GM23338 (cell line): ENCODE data around the gene NCOR2. TPM values are rescaled to one million over a fixed set of nuclear protein-coding genes. Genes with fewer than 3 reads are reported as not detected.

Source experiments
- ATAC-seq: fragments of 200-7000 bp; cut with Tn5 transposase; 3 replicates; pipeline ENCODE4 v1.9.1; 2020
- DNase-seq: peaks from one replicate; pipeline ENCODE4 v3.0.0-alpha.2; 2015; ENCODE audit warnings: low spot score
- H2AFZ ChIP-seq: fragments of 200-600 bp; sonication (generic); 2 replicates; pipeline ENCODE4 v1.8.0; 2016; ENCODE audit warnings: antibody characterized with exemption, mild to moderate bottlenecking, moderate library complexity
- H3F3A ChIP-seq: fragments of 200-600 bp; sonication (generic); replicated peaks from 2 replicates; pipeline ENCODE4 v1.8.0; 2017; ENCODE audit warnings: antibody characterized with exemption, mixed run types, low read depth
- H3K27ac ChIP-seq: fragments of 200-600 bp; sonication (generic); 2 replicates; pipeline ENCODE4 v1.6.1; 2016; ENCODE audit warnings: low read depth
- H3K27me3 ChIP-seq: fragments of 200-600 bp; sonication (generic); 2 replicates; pipeline ENCODE4 v1.8.0; 2016; ENCODE audit warnings: mild to moderate bottlenecking, mixed run types, moderate library complexity; ENCODE audit not compliant: insufficient read depth
- H3K36me3 ChIP-seq: fragments of 200-600 bp; sonication (generic); 2 replicates; pipeline ENCODE4 v1.8.0; 2016; ENCODE audit warnings: mild to moderate bottlenecking; ENCODE audit not compliant: insufficient read depth
- H3K4me1 ChIP-seq: fragments of 200-600 bp; sonication (generic); 2 replicates; pipeline ENCODE4 v1.8.0; 2016; ENCODE audit warnings: mild to moderate bottlenecking, moderate library complexity; ENCODE audit not compliant: insufficient read depth
- H3K4me2 ChIP-seq: fragments of 200-600 bp; sonication (generic); 2 replicates; pipeline ENCODE4 v1.7.1; 2017; ENCODE audit warnings: mixed run types
- H3K4me3 ChIP-seq: fragments of 200-600 bp; sonication (generic); 2 replicates; pipeline ENCODE4 v1.6.1; 2016; ENCODE audit warnings: mixed run types
- H3K79me2 ChIP-seq: fragments of 200-600 bp; sonication (generic); replicated peaks from 2 replicates; pipeline ENCODE4 v1.8.0; 2017; ENCODE audit warnings: mild to moderate bottlenecking; ENCODE audit not compliant: insufficient read depth
- H3K9me2 ChIP-seq: fragments of 200-600 bp; sonication (generic); 2 replicates; pipeline ENCODE4 v1.8.0; 2017; ENCODE audit not compliant: insufficient read depth
- H4K20me1 ChIP-seq: fragments of 200-600 bp; sonication (generic); replicated peaks from 2 replicates; pipeline ENCODE4 v1.8.0; 2017; ENCODE audit warnings: mild to moderate bottlenecking; ENCODE audit not compliant: insufficient read depth
- H3K27ac Mint-ChIP-seq: 2 replicates; pipeline ENCODE4 v1.8.0; 2020; ENCODE audit warnings: inconsistent platforms, mild to moderate bottlenecking, moderate library complexity, mixed read lengths
- H3K27me3 Mint-ChIP-seq: 3 replicates; pipeline ENCODE4 v1.8.0; 2022; ENCODE audit warnings: low read depth, mild to moderate bottlenecking, moderate library complexity, mixed read lengths, inconsistent platforms; ENCODE audit not compliant: insufficient read depth, poor library complexity
- H3K36me3 Mint-ChIP-seq: 3 replicates; pipeline ENCODE4 v1.8.0; 2021; ENCODE audit warnings: low read depth, mild to moderate bottlenecking, inconsistent platforms, moderate library complexity, mixed read lengths
- H3K4me1 Mint-ChIP-seq: 3 replicates; pipeline ENCODE4 v1.8.0; 2020; ENCODE audit warnings: mild to moderate bottlenecking, inconsistent platforms, mixed read lengths
- H3K4me3 Mint-ChIP-seq: 3 replicates; pipeline ENCODE4 v1.8.0; 2021; ENCODE audit warnings: moderate library complexity, mild to moderate bottlenecking, inconsistent platforms, mixed read lengths
- H3K9me3 Mint-ChIP-seq: 3 replicates; pipeline ENCODE4 v1.8.0; 2020; ENCODE audit warnings: moderate library complexity, mild to moderate bottlenecking, inconsistent platforms, mixed read lengths
- CREB1 ChIP-seq: fragments of 250-450 bp; sonication (Bioruptor Pico); IDR thresholded peaks from 2 replicates; pipeline ENCODE4 v1.5.0; 2020; ENCODE audit warnings: low read depth, mild to moderate bottlenecking, moderate library complexity
- EZH2 ChIP-seq: fragments of 200-600 bp; sonication (generic); IDR thresholded peaks from one replicate; pipeline ENCODE4 v1.8.0; 2017; ENCODE audit warnings: antibody characterized with exemption, mild to moderate bottlenecking, low read depth; ENCODE audit not compliant: unreplicated experiment
- EZH2phosphoT487 ChIP-seq: fragments of 200-600 bp; sonication (generic); IDR thresholded peaks from one replicate; pipeline ENCODE4 v1.8.1; 2018; ENCODE audit warnings: antibody characterized with exemption; ENCODE audit not compliant: unreplicated experiment
- JUNB ChIP-seq: IDR thresholded peaks from one replicate; pipeline ENCODE4 v1.6.1; 2016; ENCODE audit warnings: antibody characterized with exemption; ENCODE audit not compliant: unreplicated experiment
- NANOG ChIP-seq: IDR thresholded peaks from 2 replicates; pipeline ENCODE4 v1.6.1; 2016; ENCODE audit warnings: antibody characterized with exemption, borderline replicate concordance
- POLR2AphosphoS5 ChIP-seq: IDR thresholded peaks from 2 replicates; pipeline ENCODE4 v1.6.1; 2016; ENCODE audit warnings: antibody characterized with exemption, low read depth
- STAT1 ChIP-seq: IDR thresholded peaks from one replicate; pipeline ENCODE4 v1.6.1; 2016; ENCODE audit warnings: antibody characterized with exemption; ENCODE audit not compliant: unreplicated experiment
- ZNF114 ChIP-seq: fragments of 250-450 bp; sonication (Bioruptor Pico); IDR thresholded peaks from 2 replicates; pipeline ENCODE4 v1.5.0; 2020; ENCODE audit warnings: mild to moderate bottlenecking, moderate library complexity
- ZNF331 ChIP-seq: fragments of 250-450 bp; sonication (Bioruptor Pico); IDR thresholded peaks from 2 replicates; pipeline ENCODE4 v1.5.0; 2020; ENCODE audit warnings: low read depth, mild to moderate bottlenecking, moderate library complexity
- polyA plus RNA-seq: library from polyadenylated mRNA; unstranded; fragments of >200 nt; fragmentation: Nextera tagmentation; extraction: Ambion mirVana; gene quantifications from 2 replicates; pipeline ENCODE4 v1.2.1, GENCODE V29; 2016
- total RNA-seq: library from RNA; depleted of rRNA; stranded (reverse); fragments of >200 nt; shearing (Covaris generic); gene quantifications from 2 replicates; pipeline ENCODE4 v1.2.3, GENCODE V29; 2014
- TF ChIP-seq, protein P1 (sequence below), 2 experiments: fragments of 200-600 bp in 1 of 2; sonication (generic) in 1 of 2; conservative IDR thresholded peaks; 2 replicates each; pipeline versions ENCODE4 v1.5.1 to v1.6.1; 2016 to 2017; ENCODE audit warnings: antibody characterized with exemption in 2 of 2, low read depth in 2 of 2, mild to moderate bottlenecking in 2 of 2, moderate library complexity in 1 of 2
- TF ChIP-seq, protein P2 (sequence below): IDR thresholded peaks from 2 replicates; pipeline ENCODE4 v1.6.1; 2016; ENCODE audit warnings: antibody characterized with exemption
- TF ChIP-seq, protein P3 (sequence below): IDR thresholded peaks from one replicate; pipeline ENCODE4 v1.6.1; 2018; ENCODE audit warnings: antibody characterized with exemption; ENCODE audit not compliant: unreplicated experiment
- TF ChIP-seq, protein P4 (sequence below): fragments of 250-450 bp; sonication (Bioruptor Pico); IDR thresholded peaks from 2 replicates; pipeline ENCODE4 v1.5.0; 2020; ENCODE audit warnings: mild to moderate bottlenecking, moderate library complexity

Gene NCOR2
- total and polyA plus RNA-seq, 2 experiments from 2014 or later = 69.6 to 190 TPM

DNA sequence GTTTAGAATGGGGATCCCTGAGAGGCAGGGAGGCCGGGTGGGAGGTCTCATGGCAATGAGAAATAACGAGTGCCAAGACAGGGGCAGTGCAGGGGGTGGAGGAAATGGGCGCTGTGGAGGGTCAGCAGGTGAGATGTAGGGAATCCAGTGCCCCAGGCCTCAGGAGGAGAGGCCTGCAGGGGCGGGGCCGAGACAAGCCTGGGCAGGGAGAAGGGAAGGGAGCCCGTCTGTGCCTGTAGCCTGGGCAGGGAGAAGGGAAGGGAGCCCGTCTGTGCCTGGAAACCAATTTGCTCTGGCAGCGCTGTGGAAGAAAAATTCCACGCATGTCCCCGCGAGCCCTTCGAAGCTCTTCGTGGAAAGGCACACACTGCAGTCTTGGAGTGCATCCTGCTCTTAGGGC is 10.6 kb upstream of the NCOR2 start:
- no peaks in the 10 kb centered on the region for H3K27me3 ChIP-seq
- ATAC-seq = peak; percentile 35

More for the DNA sequence above, 10.6 kb upstream of the NCOR2 start:
- peaks cover 2% of the 10 kb centered on the region; the same call in 2 of the 3 replicates for H3K36me3 Mint-ChIP-seq
- no peak overlapping the region for H3K4me3 ChIP-seq
- H3F3A ChIP-seq = no peaks in the 10 kb centered on the region
- TF ChIP-seq, protein P1, sequence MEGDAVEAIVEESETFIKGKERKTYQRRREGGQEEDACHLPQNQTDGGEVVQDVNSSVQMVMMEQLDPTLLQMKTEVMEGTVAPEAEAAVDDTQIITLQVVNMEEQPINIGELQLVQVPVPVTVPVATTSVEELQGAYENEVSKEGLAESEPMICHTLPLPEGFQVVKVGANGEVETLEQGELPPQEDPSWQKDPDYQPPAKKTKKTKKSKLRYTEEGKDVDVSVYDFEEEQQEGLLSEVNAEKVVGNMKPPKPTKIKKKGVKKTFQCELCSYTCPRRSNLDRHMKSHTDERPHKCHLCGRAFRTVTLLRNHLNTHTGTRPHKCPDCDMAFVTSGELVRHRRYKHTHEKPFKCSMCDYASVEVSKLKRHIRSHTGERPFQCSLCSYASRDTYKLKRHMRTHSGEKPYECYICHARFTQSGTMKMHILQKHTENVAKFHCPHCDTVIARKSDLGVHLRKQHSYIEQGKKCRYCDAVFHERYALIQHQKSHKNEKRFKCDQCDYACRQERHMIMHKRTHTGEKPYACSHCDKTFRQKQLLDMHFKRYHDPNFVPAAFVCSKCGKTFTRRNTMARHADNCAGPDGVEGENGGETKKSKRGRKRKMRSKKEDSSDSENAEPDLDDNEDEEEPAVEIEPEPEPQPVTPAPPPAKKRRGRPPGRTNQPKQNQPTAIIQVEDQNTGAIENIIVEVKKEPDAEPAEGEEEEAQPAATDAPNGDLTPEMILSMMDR (conservative IDR thresholded peaks at IDR 0.05; ENCODE audit: low read depth in 2 of 2) = no peak
- TF ChIP-seq EZH2 (no peak), STAT1 (no peak), CREB1 (CRISPR knock-in tag) (no peak), POLR2AphosphoS5 (no peak), JUNB (no peak), ZNF114 (CRISPR knock-in tag) (no peak), EZH2phosphoT487 (no peak), ZNF331 (no peak), NANOG (no peak)
- TF ChIP-seq, protein P2, sequence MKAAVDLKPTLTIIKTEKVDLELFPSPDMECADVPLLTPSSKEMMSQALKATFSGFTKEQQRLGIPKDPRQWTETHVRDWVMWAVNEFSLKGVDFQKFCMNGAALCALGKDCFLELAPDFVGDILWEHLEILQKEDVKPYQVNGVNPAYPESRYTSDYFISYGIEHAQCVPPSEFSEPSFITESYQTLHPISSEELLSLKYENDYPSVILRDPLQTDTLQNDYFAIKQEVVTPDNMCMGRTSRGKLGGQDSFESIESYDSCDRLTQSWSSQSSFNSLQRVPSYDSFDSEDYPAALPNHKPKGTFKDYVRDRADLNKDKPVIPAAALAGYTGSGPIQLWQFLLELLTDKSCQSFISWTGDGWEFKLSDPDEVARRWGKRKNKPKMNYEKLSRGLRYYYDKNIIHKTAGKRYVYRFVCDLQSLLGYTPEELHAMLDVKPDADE = no peak
- TF ChIP-seq, protein P3, sequence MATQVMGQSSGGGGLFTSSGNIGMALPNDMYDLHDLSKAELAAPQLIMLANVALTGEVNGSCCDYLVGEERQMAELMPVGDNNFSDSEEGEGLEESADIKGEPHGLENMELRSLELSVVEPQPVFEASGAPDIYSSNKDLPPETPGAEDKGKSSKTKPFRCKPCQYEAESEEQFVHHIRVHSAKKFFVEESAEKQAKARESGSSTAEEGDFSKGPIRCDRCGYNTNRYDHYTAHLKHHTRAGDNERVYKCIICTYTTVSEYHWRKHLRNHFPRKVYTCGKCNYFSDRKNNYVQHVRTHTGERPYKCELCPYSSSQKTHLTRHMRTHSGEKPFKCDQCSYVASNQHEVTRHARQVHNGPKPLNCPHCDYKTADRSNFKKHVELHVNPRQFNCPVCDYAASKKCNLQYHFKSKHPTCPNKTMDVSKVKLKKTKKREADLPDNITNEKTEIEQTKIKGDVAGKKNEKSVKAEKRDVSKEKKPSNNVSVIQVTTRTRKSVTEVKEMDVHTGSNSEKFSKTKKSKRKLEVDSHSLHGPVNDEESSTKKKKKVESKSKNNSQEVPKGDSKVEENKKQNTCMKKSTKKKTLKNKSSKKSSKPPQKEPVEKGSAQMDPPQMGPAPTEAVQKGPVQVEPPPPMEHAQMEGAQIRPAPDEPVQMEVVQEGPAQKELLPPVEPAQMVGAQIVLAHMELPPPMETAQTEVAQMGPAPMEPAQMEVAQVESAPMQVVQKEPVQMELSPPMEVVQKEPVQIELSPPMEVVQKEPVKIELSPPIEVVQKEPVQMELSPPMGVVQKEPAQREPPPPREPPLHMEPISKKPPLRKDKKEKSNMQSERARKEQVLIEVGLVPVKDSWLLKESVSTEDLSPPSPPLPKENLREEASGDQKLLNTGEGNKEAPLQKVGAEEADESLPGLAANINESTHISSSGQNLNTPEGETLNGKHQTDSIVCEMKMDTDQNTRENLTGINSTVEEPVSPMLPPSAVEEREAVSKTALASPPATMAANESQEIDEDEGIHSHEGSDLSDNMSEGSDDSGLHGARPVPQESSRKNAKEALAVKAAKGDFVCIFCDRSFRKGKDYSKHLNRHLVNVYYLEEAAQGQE = no peak
- TF ChIP-seq, protein P4, sequence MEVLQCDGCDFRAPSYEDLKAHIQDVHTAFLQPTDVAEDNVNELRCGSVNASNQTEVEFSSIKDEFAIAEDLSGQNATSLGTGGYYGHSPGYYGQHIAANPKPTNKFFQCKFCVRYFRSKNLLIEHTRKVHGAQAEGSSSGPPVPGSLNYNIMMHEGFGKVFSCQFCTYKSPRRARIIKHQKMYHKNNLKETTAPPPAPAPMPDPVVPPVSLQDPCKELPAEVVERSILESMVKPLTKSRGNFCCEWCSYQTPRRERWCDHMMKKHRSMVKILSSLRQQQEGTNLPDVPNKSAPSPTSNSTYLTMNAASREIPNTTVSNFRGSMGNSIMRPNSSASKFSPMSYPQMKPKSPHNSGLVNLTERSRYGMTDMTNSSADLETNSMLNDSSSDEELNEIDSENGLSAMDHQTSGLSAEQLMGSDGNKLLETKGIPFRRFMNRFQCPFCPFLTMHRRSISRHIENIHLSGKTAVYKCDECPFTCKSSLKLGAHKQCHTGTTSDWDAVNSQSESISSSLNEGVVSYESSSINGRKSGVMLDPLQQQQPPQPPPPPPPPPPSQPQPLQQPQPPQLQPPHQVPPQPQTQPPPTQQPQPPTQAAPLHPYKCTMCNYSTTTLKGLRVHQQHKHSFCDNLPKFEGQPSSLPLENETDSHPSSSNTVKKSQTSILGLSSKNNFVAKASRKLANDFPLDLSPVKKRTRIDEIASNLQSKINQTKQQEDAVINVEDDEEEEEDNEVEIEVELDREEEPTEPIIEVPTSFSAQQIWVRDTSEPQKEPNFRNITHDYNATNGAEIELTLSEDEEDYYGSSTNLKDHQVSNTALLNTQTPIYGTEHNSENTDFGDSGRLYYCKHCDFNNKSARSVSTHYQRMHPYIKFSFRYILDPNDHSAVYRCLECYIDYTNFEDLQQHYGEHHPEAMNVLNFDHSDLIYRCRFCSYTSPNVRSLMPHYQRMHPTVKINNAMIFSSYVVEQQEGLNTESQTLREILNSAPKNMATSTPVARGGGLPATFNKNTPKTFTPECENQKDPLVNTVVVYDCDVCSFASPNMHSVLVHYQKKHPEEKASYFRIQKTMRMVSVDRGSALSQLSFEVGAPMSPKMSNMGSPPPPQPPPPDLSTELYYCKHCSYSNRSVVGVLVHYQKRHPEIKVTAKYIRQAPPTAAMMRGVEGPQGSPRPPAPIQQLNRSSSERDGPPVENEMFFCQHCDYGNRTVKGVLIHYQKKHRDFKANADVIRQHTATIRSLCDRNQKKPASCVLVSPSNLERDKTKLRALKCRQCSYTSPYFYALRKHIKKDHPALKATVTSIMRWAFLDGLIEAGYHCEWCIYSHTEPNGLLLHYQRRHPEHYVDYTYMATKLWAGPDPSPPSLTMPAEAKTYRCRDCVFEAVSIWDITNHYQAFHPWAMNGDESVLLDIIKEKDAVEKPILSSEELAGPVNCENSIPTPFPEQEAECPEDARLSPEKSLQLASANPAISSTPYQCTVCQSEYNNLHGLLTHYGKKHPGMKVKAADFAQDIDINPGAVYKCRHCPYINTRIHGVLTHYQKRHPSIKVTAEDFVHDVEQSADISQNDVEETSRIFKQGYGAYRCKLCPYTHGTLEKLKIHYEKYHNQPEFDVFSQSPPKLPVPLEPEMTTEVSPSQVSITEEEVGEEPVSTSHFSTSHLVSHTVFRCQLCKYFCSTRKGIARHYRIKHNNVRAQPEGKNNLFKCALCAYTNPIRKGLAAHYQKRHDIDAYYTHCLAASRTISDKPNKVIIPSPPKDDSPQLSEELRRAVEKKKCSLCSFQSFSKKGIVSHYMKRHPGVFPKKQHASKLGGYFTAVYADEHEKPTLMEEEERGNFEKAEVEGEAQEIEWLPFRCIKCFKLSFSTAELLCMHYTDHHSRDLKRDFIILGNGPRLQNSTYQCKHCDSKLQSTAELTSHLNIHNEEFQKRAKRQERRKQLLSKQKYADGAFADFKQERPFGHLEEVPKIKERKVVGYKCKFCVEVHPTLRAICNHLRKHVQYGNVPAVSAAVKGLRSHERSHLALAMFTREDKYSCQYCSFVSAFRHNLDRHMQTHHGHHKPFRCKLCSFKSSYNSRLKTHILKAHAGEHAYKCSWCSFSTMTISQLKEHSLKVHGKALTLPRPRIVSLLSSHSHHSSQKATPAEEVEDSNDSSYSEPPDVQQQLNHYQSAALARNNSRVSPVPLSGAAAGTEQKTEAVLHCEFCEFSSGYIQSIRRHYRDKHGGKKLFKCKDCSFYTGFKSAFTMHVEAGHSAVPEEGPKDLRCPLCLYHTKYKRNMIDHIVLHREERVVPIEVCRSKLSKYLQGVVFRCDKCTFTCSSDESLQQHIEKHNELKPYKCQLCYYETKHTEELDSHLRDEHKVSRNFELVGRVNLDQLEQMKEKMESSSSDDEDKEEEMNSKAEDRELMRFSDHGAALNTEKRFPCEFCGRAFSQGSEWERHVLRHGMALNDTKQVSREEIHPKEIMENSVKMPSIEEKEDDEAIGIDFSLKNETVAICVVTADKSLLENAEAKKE (CRISPR knock-in tag) = no peak
- H3K9me2 ChIP-seq = no peaks in the 10 kb centered on the region
- H3K4me3 Mint-ChIP-seq = no peak overlapping the region
- no peaks in the 10 kb centered on the region for H3K79me2 ChIP-seq
- H4K20me1 ChIP-seq = no peaks in the 10 kb centered on the region
- H3K36me3 ChIP-seq = no peaks in the 10 kb centered on the region
- no peaks in the 10 kb centered on the region; the same call in 1 of the 2 replicates for H3K4me1 ChIP-seq
- H3K27me3 Mint-ChIP-seq = peaks cover 13% of the 10 kb centered on the region
- H3K27ac Mint-ChIP-seq = no peak overlapping the region; the same call in 1 of the 2 replicates
- H3K9me3 Mint-ChIP-seq = peaks cover 18% of the 10 kb centered on the region
- H3K4me2 ChIP-seq = no peak overlapping the region
- H2AFZ ChIP-seq = no peak overlapping the region
- no peak overlapping the region for H3K27ac ChIP-seq
- peaks cover 10% of the 10 kb centered on the region for H3K4me1 Mint-ChIP-seq
- DNase-seq = no peak
